ENCODE measurements around the gene ALK.

The ALK gene

GRCh38 chr2:29304399-29305060 is 616.9 kb downstream of the ALK start (continued):
- no peak for TF ChIP-seq ZNF473 (tag by site-specific recombination; IDR thresholded peaks at IDR 0.05)
- no peak for TF ChIP-seq ZNF701 (tag by site-specific recombination; IDR thresholded peaks at IDR 0.05)
- no peak for TF ChIP-seq MEIS1 (CRISPR knock-in tag; IDR thresholded peaks at IDR 0.05; ENCODE audit: borderline replicate concordance)

GRCh38 chr2:29296585-29296984 is 624.8 kb downstream of the ALK start:
- ChIA-PET CTCF (interaction anchor here (0.5 to 2.0 kb wide), 3 partner anchors 13 to 757 kb away, joined by 3 to 12 read pairs (median 3); no protein-coding TSS in a partner anchor), POLR2A (no interaction called here)

GRCh38 chr2:29295845-29296244 is 625.5 kb downstream of the ALK start:
- CTCF ChIA-PET: interaction anchor here (0.6 to 2.0 kb wide), 4 partner anchors 10 to 731 kb away, joined by 3 to 12 read pairs (median 4); no protein-coding TSS in a partner anchor
- no peak overlapping the region for H3K4me3 ChIP-seq (ENCODE audit: low read depth, low read length)
- no peaks in the 10 kb centered on the region for H3K36me3 ChIP-seq (ENCODE audit: control insufficient read depth in 2 of 2, insufficient read depth in 1 of 2, low read length in 2 of 2)
- TF ChIP-seq ZNF654 (tag by site-specific recombination; IDR thresholded peaks at IDR 0.05; ENCODE audit: low read depth): 0 out of 2 replicates have a peak, but pooled peaks have one; percentile 11
- peak; percentile 34; the same call in 1 of the 2 replicates for TF ChIP-seq CTCF (tag by site-specific recombination; IDR thresholded peaks at IDR 0.05)
- TF ChIP-seq REPIN1 (tag by site-specific recombination; IDR thresholded peaks at IDR 0.05; ENCODE audit: low read depth): no peak
- H3K27ac ChIP-seq (ENCODE audit: extremely low read depth, low read depth, low read length): no peak overlapping the region
- H3K4me1 ChIP-seq (ENCODE audit: control insufficient read depth, insufficient read depth, low read length): no peaks in the 10 kb centered on the region
- no peaks in the 10 kb centered on the region for H3K9me3 ChIP-seq (ENCODE audit: control insufficient read depth, insufficient read depth, low read depth, low read length)
- POLR2A ChIA-PET: no interaction called here

More at GRCh38 chr2:29296585-29296984, 624.8 kb downstream of the ALK start:
- Histone ChIP-seq H3K9me3 (ENCODE audit: control insufficient read depth, insufficient read depth, low read depth, low read length) (no peaks in the 10 kb centered on the region), H3K36me3 (ENCODE audit: control insufficient read depth in 2 of 2, insufficient read depth in 1 of 2, low read length in 2 of 2) (no peaks in the 10 kb centered on the region), H3K4me1 (ENCODE audit: control insufficient read depth, insufficient read depth, low read length) (no peaks in the 10 kb centered on the region), H3K27ac (ENCODE audit: extremely low read depth, low read depth, low read length) (no peak overlapping the region), H3K4me3 (ENCODE audit: low read depth, low read length) (no peak overlapping the region)
- TF ChIP-seq ZNF785 (tag by site-specific recombination; IDR thresholded peaks at IDR 0.05) (no peak), OVOL3 (tag by site-specific recombination; IDR thresholded peaks at IDR 0.05) (no peak), ZNF354C (tag by site-specific recombination; IDR thresholded peaks at IDR 0.05; ENCODE audit: borderline replicate concordance, low read depth) (no peak), ZNF843 (tag by site-specific recombination; IDR thresholded peaks at IDR 0.05) (no peak), ZBTB1 (tag by site-specific recombination; IDR thresholded peaks at IDR 0.05) (no peak)

- Histone ChIP-seq H3K4me3 (ENCODE audit: low read depth, low read length) (no peak overlapping the region), H3K9me3 (ENCODE audit: control insufficient read depth, insufficient read depth, low read depth, low read length) (no peaks in the 10 kb centered on the region), H3K36me3 (ENCODE audit: control insufficient read depth in 2 of 2, insufficient read depth in 1 of 2, low read length in 2 of 2) (no peaks in the 10 kb centered on the region), H3K27ac (ENCODE audit: extremely low read depth, low read depth, low read length) (no peak overlapping the region), H3K4me1 (ENCODE audit: control insufficient read depth, insufficient read depth, low read length) (no peaks in the 10 kb centered on the region)
- CTCF ChIA-PET: interaction anchor here (1.2 to 1.5 kb wide), 2 partner anchors 15 to 547 kb away, joined by 3 to 8 read pairs; no protein-coding TSS in a partner anchor
- POLR2A ChIA-PET: no interaction called here
- TF ChIP-seq ZNF830 (tag by site-specific recombination; IDR thresholded peaks at IDR 0.05; ENCODE audit: low read depth) (no peak), ZEB2 (tag by site-specific recombination; IDR thresholded peaks at IDR 0.05) (no peak), PATZ1 (tag by site-specific recombination; IDR thresholded peaks at IDR 0.05) (no peak), ZNF549 (tag by site-specific recombination; IDR thresholded peaks at IDR 0.05) (no peak), ZNF37A (tag by site-specific recombination; IDR thresholded peaks at IDR 0.05) (no peak), CTCF (tag by site-specific recombination; IDR thresholded peaks at IDR 0.05) (0 out of 2 replicates have a peak, but pooled peaks have one; percentile 8), REST (tag by site-specific recombination; IDR thresholded peaks at IDR 0.05) (peak; percentile 94)
Measured at GRCh38 chr2:29293830-29294438, 627.5 kb downstream of the ALK start.

Data from HEK293 (cell line).